BE2C (cell line): Measurements from ENCODE around the gene KRTAP10-6.
"Not testable (repeated sequence)": the region's sequence is repeated elsewhere in the genome, so short reads cannot be mapped to it uniquely, and the experiment has no call there.

Experiments used
- DNase-seq: peaks from one replicate; pipeline ENCODE4 v3.0.0-alpha.2; 2020
- H3K27me3 ChIP-seq: fragments of 250-450 bp; sonication (Bioruptor Pico); 2 replicates; pipeline ENCODE4 v1.5.1; 2020; ENCODE audit warnings: mild to moderate bottlenecking
- H3K36me3 ChIP-seq: fragments of 250-450 bp; sonication (Bioruptor Pico); 2 replicates; pipeline ENCODE4 v1.5.1; 2020; ENCODE audit warnings: mild to moderate bottlenecking
- H3K4me1 ChIP-seq: fragments of 250-450 bp; sonication (Bioruptor Pico); 2 replicates; pipeline ENCODE4 v1.5.1; 2020
- H3K4me3 ChIP-seq: 2 replicates; pipeline ENCODE4 v1.5.1; 2011; ENCODE audit warnings: low read depth, low read length
- H3K9me3 ChIP-seq: fragments of 250-450 bp; sonication (Bioruptor Pico); 2 replicates; pipeline ENCODE4 v1.5.1; 2020
- TF ChIP-seq, protein P1 (sequence below): IDR thresholded peaks from 2 replicates; pipeline ENCODE4 v1.5.1; 2012; ENCODE audit warnings: mild to moderate bottlenecking, low read depth, low read length

KRTAP10-6 gene

DNA sequence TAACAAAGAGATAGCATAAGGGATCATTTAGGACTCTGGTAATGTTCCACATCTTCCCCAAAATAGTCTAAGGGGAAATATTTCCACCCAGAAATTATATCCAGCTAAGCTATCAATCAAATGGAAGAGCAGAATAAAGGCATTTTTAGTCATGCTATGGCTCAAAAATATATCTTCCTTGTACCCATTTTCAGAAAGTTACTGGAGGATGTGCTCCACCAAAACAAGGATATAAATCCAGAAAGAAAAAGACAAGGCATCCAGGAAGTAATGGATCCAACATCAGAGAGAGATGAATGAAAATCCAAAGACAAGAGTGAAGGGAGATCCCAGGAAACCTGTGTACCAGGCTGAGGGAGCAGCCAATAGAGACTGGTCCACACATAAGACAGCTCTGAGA, 16.9 kb upstream of the KRTAP10-6 start:
- no peaks in the 10 kb centered on the region for H3K27me3 ChIP-seq
- no peak for DNase-seq
- no peak overlapping the region for H3K4me3 ChIP-seq
- H3K9me3 ChIP-seq, result no peaks in the 10 kb centered on the region
- H3K4me1 ChIP-seq, result no peaks in the 10 kb centered on the region
- no peaks in the 10 kb centered on the region for H3K36me3 ChIP-seq
- TF ChIP-seq, protein P1, sequence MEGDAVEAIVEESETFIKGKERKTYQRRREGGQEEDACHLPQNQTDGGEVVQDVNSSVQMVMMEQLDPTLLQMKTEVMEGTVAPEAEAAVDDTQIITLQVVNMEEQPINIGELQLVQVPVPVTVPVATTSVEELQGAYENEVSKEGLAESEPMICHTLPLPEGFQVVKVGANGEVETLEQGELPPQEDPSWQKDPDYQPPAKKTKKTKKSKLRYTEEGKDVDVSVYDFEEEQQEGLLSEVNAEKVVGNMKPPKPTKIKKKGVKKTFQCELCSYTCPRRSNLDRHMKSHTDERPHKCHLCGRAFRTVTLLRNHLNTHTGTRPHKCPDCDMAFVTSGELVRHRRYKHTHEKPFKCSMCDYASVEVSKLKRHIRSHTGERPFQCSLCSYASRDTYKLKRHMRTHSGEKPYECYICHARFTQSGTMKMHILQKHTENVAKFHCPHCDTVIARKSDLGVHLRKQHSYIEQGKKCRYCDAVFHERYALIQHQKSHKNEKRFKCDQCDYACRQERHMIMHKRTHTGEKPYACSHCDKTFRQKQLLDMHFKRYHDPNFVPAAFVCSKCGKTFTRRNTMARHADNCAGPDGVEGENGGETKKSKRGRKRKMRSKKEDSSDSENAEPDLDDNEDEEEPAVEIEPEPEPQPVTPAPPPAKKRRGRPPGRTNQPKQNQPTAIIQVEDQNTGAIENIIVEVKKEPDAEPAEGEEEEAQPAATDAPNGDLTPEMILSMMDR, result no peak

DNA sequence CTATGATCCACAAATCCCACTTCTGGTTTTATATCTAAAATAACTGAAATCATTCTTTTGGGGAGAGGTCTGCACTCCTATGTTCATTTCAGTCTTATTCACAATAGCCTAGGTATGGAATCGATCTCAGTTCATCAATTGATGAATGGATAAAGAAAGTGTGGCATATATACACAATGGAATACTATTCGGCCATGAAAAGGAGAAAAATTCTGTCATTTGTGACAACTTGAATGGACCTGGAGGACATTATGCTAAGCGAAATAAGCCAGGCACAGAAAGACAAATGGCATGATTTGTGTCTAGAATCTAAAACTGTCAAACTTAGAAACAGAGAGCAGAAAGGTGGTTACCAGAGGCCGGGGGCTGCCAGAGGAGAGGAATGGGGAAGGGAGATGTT, 14.2 kb upstream of the KRTAP10-6 start:
- Histone ChIP-seq H3K36me3 (no peaks in the 10 kb centered on the region), H3K4me1 (no peaks in the 10 kb centered on the region), H3K9me3 (no peaks in the 10 kb centered on the region), H3K4me3 (no peak overlapping the region), H3K27me3 (peaks cover 9% of the 10 kb centered on the region)
- TF ChIP-seq, protein P1, result no peak
- DNase-seq, result no peak

DNA sequence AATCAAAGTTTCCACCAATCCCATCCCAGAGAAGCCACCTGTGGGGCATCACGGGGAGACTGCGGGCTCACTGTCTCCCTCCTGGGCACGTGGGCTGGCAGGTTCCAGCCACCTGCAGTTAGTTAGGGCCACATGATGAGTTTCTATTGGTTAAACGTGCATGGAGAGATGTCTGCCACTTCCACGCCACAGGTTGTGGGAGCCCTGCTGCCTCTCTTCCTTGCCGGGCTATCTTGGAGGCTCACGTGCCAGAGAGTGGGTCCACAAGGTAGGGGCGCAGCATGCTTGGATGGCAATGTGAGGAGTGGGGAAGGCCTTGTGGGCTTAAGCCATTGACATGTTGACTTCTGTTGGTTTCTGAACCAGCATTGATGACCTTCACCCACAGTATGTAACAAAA, 11.6 kb upstream of the KRTAP10-6 start:
- H3K9me3 ChIP-seq, result no peaks in the 10 kb centered on the region
- peaks cover 24% of the 10 kb centered on the region for H3K27me3 ChIP-seq
- TF ChIP-seq, protein P1, result no peak
- H3K36me3 ChIP-seq, result no peaks in the 10 kb centered on the region
- no peak overlapping the region for H3K4me3 ChIP-seq
- H3K4me1 ChIP-seq, result no peaks in the 10 kb centered on the region
- DNase-seq, result no peak

DNA sequence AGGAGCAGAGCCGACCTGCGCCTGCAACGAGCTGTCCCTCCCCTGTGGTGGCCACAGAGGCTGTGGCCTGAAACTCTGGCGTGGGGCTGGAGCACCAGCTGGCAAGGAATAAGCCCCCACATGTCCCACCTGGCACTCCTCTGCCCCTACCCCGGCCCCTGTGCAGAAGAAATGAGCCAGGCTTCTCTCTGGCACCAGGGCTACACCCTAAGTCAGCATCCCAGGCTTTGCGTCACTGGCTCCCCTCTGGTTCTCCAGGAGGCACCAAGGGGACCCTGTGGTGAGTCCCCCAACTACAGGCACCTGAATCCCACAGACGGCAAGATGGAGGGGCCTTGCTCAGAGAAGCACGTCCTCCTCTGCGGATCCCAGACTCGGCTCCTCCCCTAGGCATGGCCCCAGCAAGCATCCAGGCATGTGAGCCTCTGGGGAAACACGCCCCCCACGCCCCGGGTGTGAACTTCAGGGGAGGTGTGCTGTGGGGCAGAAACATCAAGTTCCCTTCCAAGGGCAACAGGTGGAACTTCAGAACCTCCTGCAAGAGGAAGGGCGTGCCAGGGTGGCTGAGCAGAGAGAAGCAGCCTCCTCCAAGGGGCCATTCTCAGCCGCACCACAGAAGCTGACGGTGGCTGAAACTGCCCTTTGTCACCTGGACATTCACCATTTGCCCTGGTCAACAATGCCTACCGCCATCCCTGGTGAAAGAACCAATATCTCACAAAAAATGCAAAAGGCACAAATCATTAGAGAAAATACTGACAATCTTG, 11.0 kb upstream of the KRTAP10-6 start:
- no peaks in the 10 kb centered on the region for H3K4me1 ChIP-seq
- TF ChIP-seq, protein P1, result no peak
- no peaks in the 10 kb centered on the region for H3K36me3 ChIP-seq
- H3K9me3 ChIP-seq, result no peaks in the 10 kb centered on the region
- peaks cover 26% of the 10 kb centered on the region for H3K27me3 ChIP-seq
- no peak for DNase-seq
- H3K4me3 ChIP-seq, result no peak overlapping the region

DNA sequence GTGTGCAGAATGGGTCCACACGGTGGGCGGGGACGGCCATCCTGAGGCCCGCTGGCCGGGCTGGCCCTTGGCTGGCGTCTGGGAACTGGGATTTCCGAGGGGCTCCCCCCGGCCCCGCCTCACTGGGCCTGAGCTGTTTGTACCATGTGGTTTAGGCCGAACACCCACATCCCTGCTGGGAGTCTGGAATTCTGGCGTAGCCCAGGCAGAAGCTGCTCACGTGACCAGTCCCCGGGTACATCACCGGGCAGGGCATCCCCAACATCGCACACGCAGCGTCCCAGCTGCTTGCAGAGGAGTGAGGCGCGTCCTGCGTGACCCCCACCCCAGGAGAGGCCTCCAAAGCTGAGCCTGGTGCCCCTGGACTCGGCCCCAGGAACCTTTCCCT, 10.2 kb upstream of the KRTAP10-6 start:
- Histone ChIP-seq H3K36me3 (no peaks in the 10 kb centered on the region), H3K27me3 (peaks cover 34% of the 10 kb centered on the region), H3K4me1 (no peaks in the 10 kb centered on the region), H3K4me3 (no peak overlapping the region), H3K9me3 (no peaks in the 10 kb centered on the region)
- DNase-seq, result no peak
- TF ChIP-seq, protein P1, result no peak

DNA sequence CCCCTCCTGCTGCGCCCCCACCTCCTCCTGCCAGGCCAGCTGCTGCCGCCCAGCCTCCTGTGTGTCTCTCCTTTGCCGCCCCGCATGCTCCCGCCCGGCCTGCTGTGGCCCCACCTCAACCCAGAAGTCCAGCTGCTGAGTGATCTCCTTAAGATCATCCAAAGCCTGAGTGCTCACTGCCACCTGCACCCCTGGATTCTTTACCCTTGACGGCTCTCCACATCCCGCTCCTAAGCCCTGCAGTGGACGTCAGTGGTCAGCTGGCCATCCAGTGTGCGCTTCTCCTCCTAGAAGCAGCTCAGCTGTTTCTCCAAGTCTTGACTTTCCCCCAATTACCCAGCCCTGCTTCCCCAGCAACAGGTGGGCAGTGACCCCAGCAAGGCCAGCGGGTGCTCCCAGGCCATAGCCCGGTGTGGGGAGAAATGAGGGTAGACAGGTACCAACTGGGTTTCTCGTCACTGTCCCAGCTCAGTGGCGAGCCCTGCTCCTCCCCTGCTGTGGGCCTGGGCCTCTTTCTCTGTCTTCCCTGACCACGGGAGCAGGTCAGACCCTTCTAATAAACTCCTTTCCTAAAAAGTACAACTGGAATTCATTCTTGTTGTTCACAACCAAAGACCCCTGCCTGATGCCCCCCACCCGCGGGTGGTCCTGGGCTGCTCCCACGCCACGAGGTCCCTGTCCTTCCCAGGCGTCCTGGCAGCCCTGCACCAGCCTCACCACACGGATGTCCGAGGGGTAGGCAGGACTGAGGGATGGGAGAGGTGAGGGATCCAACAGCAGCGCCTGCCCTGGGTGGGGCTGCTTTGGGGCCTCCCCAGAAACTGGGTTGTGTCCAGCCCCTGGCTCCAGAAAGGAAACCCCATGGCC, 9.5 kb upstream of the KRTAP10-6 start:
- TF ChIP-seq, protein P1, result no peak
- no peaks in the 10 kb centered on the region for H3K36me3 ChIP-seq
- no peak for DNase-seq
- H3K9me3 ChIP-seq, result no peaks in the 10 kb centered on the region
- H3K4me1 ChIP-seq, result no peaks in the 10 kb centered on the region
- H3K27me3 ChIP-seq, result peaks cover 35% of the 10 kb centered on the region
- H3K4me3 ChIP-seq, result no peak overlapping the region

DNA sequence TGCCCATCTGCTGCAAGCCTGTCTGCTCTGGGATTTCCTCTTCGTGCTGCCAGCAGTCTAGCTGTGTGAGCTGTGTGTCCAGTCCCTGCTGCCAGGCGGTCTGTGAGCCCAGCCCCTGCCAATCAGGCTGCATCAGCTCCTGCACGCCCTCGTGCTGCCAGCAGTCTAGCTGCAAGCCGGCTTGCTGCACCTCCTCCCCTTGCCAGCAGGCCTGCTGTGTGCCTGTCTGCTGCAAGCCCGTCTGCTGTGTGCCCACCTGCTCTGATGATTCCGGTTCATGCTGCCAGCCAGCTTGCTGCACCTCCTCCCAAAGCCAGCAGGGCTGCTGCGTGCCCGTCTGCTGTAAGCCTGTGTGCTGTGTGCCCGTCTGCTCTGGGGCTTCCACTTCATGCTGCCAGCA, 8.8 kb upstream of the KRTAP10-6 start:
- not testable (repeated sequence) for H3K4me3 ChIP-seq, DNase-seq, H3K36me3 ChIP-seq, H3K4me1 ChIP-seq, H3K9me3 ChIP-seq
- H3K27me3 ChIP-seq, result peaks cover 39% of the 10 kb centered on the region

DNA sequence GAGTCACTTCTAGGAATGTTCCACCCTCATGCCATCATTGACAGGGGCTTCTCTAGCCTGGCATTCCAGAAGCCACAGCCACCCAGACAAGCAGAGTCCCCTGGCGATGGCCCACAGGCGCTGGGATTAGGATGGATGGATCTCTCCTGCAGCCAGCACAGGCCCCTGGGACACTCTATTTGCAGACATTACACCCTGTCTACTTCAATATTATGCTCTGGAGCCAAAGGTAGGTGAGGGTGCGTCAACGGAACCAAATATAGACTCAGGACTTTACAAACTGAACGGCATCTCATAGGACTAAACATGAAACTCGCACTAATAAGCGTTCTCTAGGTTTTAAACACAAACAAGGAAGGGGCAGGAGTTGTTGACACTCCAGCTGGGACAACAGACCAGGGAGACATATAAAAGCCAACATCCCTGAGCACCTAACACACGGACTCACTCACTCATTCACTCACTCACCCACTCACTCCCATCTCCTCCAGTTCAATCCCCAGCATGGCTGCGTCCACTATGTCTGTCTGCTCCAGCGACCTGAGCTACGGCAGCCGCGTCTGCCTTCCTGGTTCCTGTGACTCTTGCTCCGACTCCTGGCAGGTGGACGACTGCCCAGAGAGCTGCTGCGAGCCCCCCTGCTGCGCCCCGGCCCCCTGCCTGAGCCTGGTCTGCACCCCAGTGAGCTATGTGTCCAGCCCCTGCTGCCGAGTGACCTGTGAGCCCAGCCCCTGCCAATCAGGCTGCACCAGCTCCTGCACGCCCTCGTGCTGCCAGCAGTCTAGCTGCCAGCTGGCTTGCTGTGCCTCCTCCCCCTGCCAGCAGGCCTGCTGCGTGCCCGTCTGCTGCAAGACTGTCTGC, 8.0 kb upstream of the KRTAP10-6 start, which contains the start of gene KRTAP10-7:
Gene KRTAP10-7, plus strand, starts transcription at position 480 of the 861 bp plus-strand sequence. Its CDS starts 25 bp downstream, at position 505.
- not testable (repeated sequence) for DNase-seq
- H3K27me3 ChIP-seq, result peaks cover 44% of the 10 kb centered on the region

More for the DNA sequence above, 8.0 kb upstream of the KRTAP10-6 start, which contains the start of gene KRTAP10-7:
- H3K36me3 ChIP-seq, H3K9me3 ChIP-seq, H3K4me3 ChIP-seq, H3K4me1 ChIP-seq: not testable (repeated sequence)
